ENCODE data around the gene TLR5. TPM values are rescaled to one million over a fixed set of nuclear protein-coding genes. Genes with fewer than 3 reads are reported as not detected.

Gene TLR5
- polyA plus RNA-seq, 1 donor from 2014 or later, result not detected

GRCh38 chr1:223177681-223178080 lies 34.6 kb upstream of the TLR5 start:
- Histone ChIP-seq H3K27me3 (ENCODE audit: insufficient read depth, low read depth, low read length) (no peaks in the 10 kb centered on the region), H3K9me3 (ENCODE audit: low read length) (no peaks in the 10 kb centered on the region), H3K4me3 (ENCODE audit: low read length) (no peak overlapping the region), H3F3A (ENCODE audit: insufficient read depth, low read length, poor library complexity, severe bottlenecking) (no peaks in the 10 kb centered on the region), H3K9me2 (ENCODE audit: insufficient read depth, low read length) (no peaks in the 10 kb centered on the region), H3K27ac (ENCODE audit: low read length) (no peak overlapping the region), H3K36me3 (ENCODE audit: insufficient read depth, low read length) (no peaks in the 10 kb centered on the region), H2AFZ (ENCODE audit: low read depth, low read length) (no peak overlapping the region), H3K4me2 (ENCODE audit: low read length) (no peak overlapping the region), H4K20me1 (ENCODE audit: insufficient read depth) (no peaks in the 10 kb centered on the region), H3K9ac (ENCODE audit: low read length) (no peak overlapping the region), H3K79me2 (replicated peaks; ENCODE audit: insufficient read depth, low read length) (no peaks in the 10 kb centered on the region)
- TF ChIP-seq TAF1 (IDR thresholded peaks at IDR 0.05; ENCODE audit: low read depth) (no peak), MXI1 (conservative IDR thresholded peaks at IDR 0.05; ENCODE audit: poor library complexity, severe bottlenecking) (no peak), REST (IDR thresholded peaks at IDR 0.05; ENCODE audit: borderline replicate concordance) (no peak), POLR2AphosphoS5 (IDR thresholded peaks at IDR 0.05) (no peak), CTCF (IDR thresholded peaks at IDR 0.05; ENCODE audit: poor library complexity, severe bottlenecking) (no peak), RAD21 (conservative IDR thresholded peaks at IDR 0.05) (no peak), EZH2 (IDR thresholded peaks at IDR 0.05; ENCODE audit: borderline replicate concordance, insufficient read depth, low read length, poor library complexity, severe bottlenecking) (no peak), SMC3 (conservative IDR thresholded peaks at IDR 0.05; ENCODE audit: poor library complexity) (no peak), EP300 (conservative IDR thresholded peaks at IDR 0.05; ENCODE audit: poor library complexity, severe bottlenecking) (no peak)

GRCh38 chr1:223176437-223176836 lies 33.4 kb upstream of the TLR5 start:
- no peak overlapping the region for H3K9ac ChIP-seq (ENCODE audit: low read length)
- no peaks in the 10 kb centered on the region for H4K20me1 ChIP-seq (ENCODE audit: insufficient read depth)
- H3K4me2 ChIP-seq (ENCODE audit: low read length), result no peak overlapping the region
- H3K27ac ChIP-seq (ENCODE audit: low read length), result no peak overlapping the region
- TF ChIP-seq CTCF (IDR thresholded peaks at IDR 0.05; ENCODE audit: poor library complexity, severe bottlenecking) (no peak), POLR2AphosphoS5 (IDR thresholded peaks at IDR 0.05) (no peak), RAD21 (conservative IDR thresholded peaks at IDR 0.05) (no peak), REST (IDR thresholded peaks at IDR 0.05; ENCODE audit: borderline replicate concordance) (no peak), MXI1 (conservative IDR thresholded peaks at IDR 0.05; ENCODE audit: poor library complexity, severe bottlenecking) (no peak), EZH2 (IDR thresholded peaks at IDR 0.05; ENCODE audit: borderline replicate concordance, insufficient read depth, low read length, poor library complexity, severe bottlenecking) (no peak), EP300 (conservative IDR thresholded peaks at IDR 0.05; ENCODE audit: poor library complexity, severe bottlenecking) (no peak)
- no peaks in the 10 kb centered on the region for H3K79me2 ChIP-seq (replicated peaks; ENCODE audit: insufficient read depth, low read length)
- H3K36me3 ChIP-seq (ENCODE audit: insufficient read depth, low read length), result no peaks in the 10 kb centered on the region
- H2AFZ ChIP-seq (ENCODE audit: low read depth, low read length), result no peak overlapping the region
- H3K9me2 ChIP-seq (ENCODE audit: insufficient read depth, low read length), result no peaks in the 10 kb centered on the region
- H3K4me3 ChIP-seq (ENCODE audit: low read length), result no peak overlapping the region
- no peaks in the 10 kb centered on the region for H3F3A ChIP-seq (ENCODE audit: insufficient read depth, low read length, poor library complexity, severe bottlenecking)
- no peaks in the 10 kb centered on the region for H3K27me3 ChIP-seq (ENCODE audit: insufficient read depth, low read depth, low read length)
- no peaks in the 10 kb centered on the region for H3K9me3 ChIP-seq (ENCODE audit: low read length)
